GM19099 (cell line): ENCODE data around the gene PHF21A.

Experiments used
- POLR2A ChIP-seq: IDR thresholded peaks from 3 replicates; pipeline ENCODE4 v1.6.1; 2011; ENCODE audit warnings: low read depth; ENCODE audit not compliant: insufficient read length; ENCODE audit errors: extremely low read depth

The PHF21A gene

GRCh38 chr11:46036969-46037368 is 84.3 kb downstream of the PHF21A start:
- TF ChIP-seq POLR2A: no peak

- no peak for TF ChIP-seq POLR2A
These were observed 85.2 kb downstream of the PHF21A start for GRCh38 chr11:46036009-46036408.

GRCh38 chr11:46034041-46034440 is 87.2 kb downstream of the PHF21A start:
- no peak for TF ChIP-seq POLR2A

GRCh38 chr11:46026606-46027293 is 94.5 kb downstream of the PHF21A start:
- no peak for TF ChIP-seq POLR2A

GRCh38 chr11:46020084-46020599 is 101.1 kb downstream of the PHF21A start:
- TF ChIP-seq POLR2A: no peak

- no peak for TF ChIP-seq POLR2A
These were observed 102.6 kb downstream of the PHF21A start for GRCh38 chr11:46018651-46019050.

- TF ChIP-seq POLR2A: no peak
These were observed 103.9 kb downstream of the PHF21A start for GRCh38 chr11:46017341-46017740.

- TF ChIP-seq POLR2A: no peak
These were observed 105.3 kb downstream of the PHF21A start for GRCh38 chr11:46015941-46016340.

GRCh38 chr11:46012185-46012584 is 109.1 kb downstream of the PHF21A start:
- TF ChIP-seq POLR2A: no peak

GRCh38 chr11:46010100-46010499 is 111.2 kb downstream of the PHF21A start:
- no peak for TF ChIP-seq POLR2A

- TF ChIP-seq POLR2A: no peak
These were observed 111.6 kb downstream of the PHF21A start for GRCh38 chr11:46009647-46010046.

GRCh38 chr11:46006418-46007070 is 114.7 kb downstream of the PHF21A start:
- TF ChIP-seq POLR2A: no peak

- no peak for TF ChIP-seq POLR2A
These were observed 117.7 kb downstream of the PHF21A start for GRCh38 chr11:46003572-46003971.

GRCh38 chr11:46002189-46002588 is 119.1 kb downstream of the PHF21A start:
- TF ChIP-seq POLR2A: no peak

GRCh38 chr11:46001448-46001914 is 119.8 kb downstream of the PHF21A start:
- TF ChIP-seq POLR2A: no peak

GRCh38 chr11:45997599-45997998 is 123.7 kb downstream of the PHF21A start:
- no peak for TF ChIP-seq POLR2A

GRCh38 chr11:45995342-45995734 is 125.9 kb downstream of the PHF21A start:
- TF ChIP-seq POLR2A: no peak
